CD4-positive, CD25-positive, alpha-beta regulatory T cell (primary cell): ENCODE data around the gene KCNIP3. TPM values are rescaled to one million over a fixed set of nuclear protein-coding genes. Genes with fewer than 3 reads are reported as not detected.

Experiments used
- ATAC-seq, 2 donors: fragments of 150-1000 bp; cut with Tn5 transposase; one replicate each; pipeline ENCODE4 v1.10.0; 2021; ENCODE audit warnings: low read depth in 2 of 2, moderate number of reproducible peaks in 2 of 2, moderate library complexity in 1 of 2
- DNase-seq, 3 donors: peaks; one replicate each; pipeline versions ENCODE4 v3.0.0 to v3.0.0-alpha.2; 2012 to 2022; ENCODE audit warnings: mixed read lengths in 1 of 3
- H3K27ac ChIP-seq: one replicate; pipeline ENCODE4 v1.7.0; 2013; ENCODE audit warnings: mild to moderate bottlenecking, low read length; ENCODE audit not compliant: insufficient read depth, poor library complexity, severe bottlenecking
- H3K27me3 ChIP-seq: one replicate; pipeline ENCODE4 v1.7.0; 2013; ENCODE audit warnings: low read length; ENCODE audit not compliant: control insufficient read depth, insufficient read depth
- H3K36me3 ChIP-seq: one replicate; pipeline ENCODE4 v1.7.0; 2013; ENCODE audit warnings: mild to moderate bottlenecking, low read length, moderate library complexity; ENCODE audit not compliant: control insufficient read depth, insufficient read depth
- H3K4me1 ChIP-seq: 2 replicates; pipeline ENCODE4 v1.7.0; 2013; ENCODE audit warnings: mild to moderate bottlenecking, low read length; ENCODE audit not compliant: insufficient read depth, control insufficient read depth, poor library complexity, severe bottlenecking
- H3K4me3 ChIP-seq: one replicate; pipeline ENCODE4 v1.7.0; 2013; ENCODE audit warnings: low read depth, mild to moderate bottlenecking, low read length, moderate library complexity
- H3K9me3 ChIP-seq, 2 experiments: 1 replicate in 1 of 2; 2 replicates in 1 of 2; pipeline ENCODE4 v1.7.0; 2013; ENCODE audit warnings: low read length in 2 of 2, mild to moderate bottlenecking in 1 of 2, moderate library complexity in 1 of 2; ENCODE audit not compliant: control insufficient read depth in 2 of 2
- H3K27ac Mint-ChIP-seq, 3 donors: one replicate each; pipeline ENCODE4 v1.8.0; 2020 to 2022; ENCODE audit warnings: mild to moderate bottlenecking in 3 of 3, mixed read lengths in 3 of 3, moderate library complexity in 2 of 3
- H3K27me3 Mint-ChIP-seq: one replicate; pipeline ENCODE4 v1.8.0; 2022; ENCODE audit warnings: mild to moderate bottlenecking, mixed read lengths
- H3K36me3 Mint-ChIP-seq: one replicate; pipeline ENCODE4 v1.8.0; 2020; ENCODE audit warnings: mixed read lengths
- H3K4me1 Mint-ChIP-seq, 4 donors: one replicate each; pipeline ENCODE4 v1.8.0; 2020 to 2022; ENCODE audit warnings: mixed read lengths in 4 of 4, mild to moderate bottlenecking in 1 of 4
- H3K4me3 Mint-ChIP-seq, 4 donors: one replicate each; pipeline ENCODE4 v1.8.0; 2020 to 2022; ENCODE audit warnings: mild to moderate bottlenecking in 4 of 4, mixed read lengths in 4 of 4, moderate library complexity in 3 of 4
- H3K9me3 Mint-ChIP-seq, 7 donors: one replicate each; pipeline ENCODE4 v1.8.0; 2020 to 2022; ENCODE audit warnings: mixed read lengths in 7 of 7, mild to moderate bottlenecking in 3 of 7, moderate library complexity in 2 of 7
- polyA plus RNA-seq, 4 donors: library from polyadenylated mRNA; unstranded; fragments of 300-500 nt; fragmentation: Illumina TruSeq; gene quantifications; one replicate each; pipeline ENCODE4 v1.2.3, GENCODE V29; 2021
- total RNA-seq: library from RNA; stranded (reverse); gene quantifications from one replicate; pipeline ENCODE4 v1.2.3, GENCODE V29; 2022

Gene KCNIP3
- total and polyA plus RNA-seq, 5 donors from 2014 or later, result not detected

DNA sequence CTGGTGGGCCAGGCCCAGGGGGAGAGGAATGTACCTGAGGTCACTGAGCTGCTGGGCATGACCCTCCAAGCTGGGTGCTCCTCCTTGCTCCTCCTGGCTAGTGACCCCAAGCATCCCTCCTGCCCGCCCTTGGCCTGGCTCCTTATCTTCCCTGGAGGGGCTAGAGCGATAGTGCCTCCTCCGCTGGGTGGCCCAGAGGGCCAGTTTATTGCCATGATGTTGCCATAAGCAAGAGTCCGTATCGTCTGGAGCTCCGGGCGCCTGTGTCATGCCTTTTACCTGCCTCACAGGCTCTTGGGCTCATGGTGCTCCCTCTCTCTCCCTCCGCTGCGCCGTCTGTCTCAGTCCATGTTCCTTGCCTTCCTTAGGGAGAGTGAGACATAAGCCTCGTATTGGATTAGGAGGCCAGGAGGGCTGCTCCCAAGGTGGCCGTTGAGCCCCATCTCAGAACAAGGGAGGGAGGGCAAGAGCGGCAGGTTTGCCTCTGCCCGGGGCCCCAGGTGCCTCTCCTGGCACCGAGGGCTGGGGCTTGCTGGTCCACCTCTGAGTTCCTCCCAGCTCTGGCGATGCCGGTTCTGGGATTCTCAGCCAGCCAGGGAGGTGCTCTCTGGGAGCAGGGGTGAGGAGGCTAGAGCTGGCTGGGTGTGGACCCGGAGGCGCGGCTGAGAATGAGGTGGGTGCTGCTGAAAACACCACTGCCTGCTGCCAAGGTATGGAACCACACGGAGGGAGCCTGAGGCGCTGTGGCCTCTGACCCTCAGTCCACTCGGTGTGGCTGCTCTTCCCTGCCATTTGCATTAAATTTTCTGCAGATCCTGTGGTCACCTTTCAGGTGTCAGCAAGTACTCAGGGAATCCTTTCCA lies 22.6 kb downstream of the KCNIP3 start:
- H3K4me1 ChIP-seq, result no peaks in the 10 kb centered on the region
- ATAC-seq (no peak), DNase-seq (no peak)
- no peaks in the 10 kb centered on the region for H3K9me3 ChIP-seq
- no peak overlapping the region for H3K27ac ChIP-seq
- Mint-ChIP-seq H3K27ac (no peak overlapping the region), H3K4me3 (no peak overlapping the region), H3K27me3 (no peaks in the 10 kb centered on the region), H3K36me3 (no peaks in the 10 kb centered on the region), H3K4me1 (no peaks in the 10 kb centered on the region), H3K9me3 (no peaks in the 10 kb centered on the region)
- H3K4me3 ChIP-seq, result no peak overlapping the region
- H3K36me3 ChIP-seq, result no peaks in the 10 kb centered on the region
- H3K27me3 ChIP-seq, result no peaks in the 10 kb centered on the region

DNA sequence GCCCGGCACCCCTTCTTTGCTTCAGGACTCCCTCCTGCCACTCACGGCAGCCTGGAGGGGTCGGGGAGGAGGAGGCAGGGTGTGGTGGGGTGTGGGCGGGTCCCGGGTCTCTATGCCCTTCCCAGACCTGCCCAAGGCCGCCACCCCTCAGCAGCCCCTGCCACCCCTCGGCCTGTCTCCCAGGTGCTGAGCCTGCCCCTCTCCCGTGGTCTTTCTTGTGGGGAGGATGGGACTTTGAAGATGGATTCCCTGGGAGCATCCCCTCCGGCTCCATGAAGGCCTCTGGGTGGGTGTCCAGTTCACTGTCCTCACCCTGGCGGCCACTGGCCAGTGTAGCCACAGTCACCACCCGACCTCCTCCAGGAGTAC lies 23.2 kb downstream of the KCNIP3 start:
- no peak for ATAC-seq
- no peaks in the 10 kb centered on the region for H3K27me3 Mint-ChIP-seq

DNA sequence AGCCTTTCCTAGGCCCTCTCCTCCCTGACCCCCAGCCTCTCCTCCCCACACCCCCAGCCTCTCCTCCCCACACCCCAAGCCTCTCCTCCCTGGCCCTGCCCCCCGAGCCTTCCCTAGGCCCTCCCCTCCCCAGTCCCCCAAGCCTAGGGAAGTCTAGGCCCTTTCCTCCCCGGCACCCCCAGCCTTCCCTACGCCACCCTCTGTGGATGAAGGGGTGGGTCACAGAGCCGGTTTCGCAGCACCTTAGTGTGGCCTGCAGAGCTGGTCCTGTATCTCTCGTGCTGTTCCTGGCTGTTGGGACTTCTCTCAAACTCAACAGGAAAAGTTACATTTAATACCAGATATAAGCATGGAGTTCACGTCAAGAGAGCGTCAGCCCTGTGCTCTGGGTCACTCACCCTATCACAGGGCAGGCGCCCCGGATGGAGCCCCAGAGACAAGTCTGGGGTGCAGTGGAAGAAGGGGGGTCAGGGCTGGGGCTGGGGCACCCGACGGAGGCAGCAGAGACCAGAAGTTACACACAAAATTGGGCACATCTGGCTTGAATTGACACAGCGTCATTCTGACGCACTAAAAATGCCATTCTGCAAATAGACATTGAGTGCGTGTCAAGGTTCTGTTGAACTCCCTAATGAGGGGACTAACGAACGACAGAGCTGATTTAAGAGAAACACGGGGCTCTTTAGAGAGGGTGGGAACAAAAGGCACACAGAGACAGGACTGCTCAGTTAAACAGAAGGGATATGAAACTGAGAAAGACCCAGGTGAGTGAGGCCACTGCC lies 24.0 kb downstream of the KCNIP3 start:
- H3K27me3 ChIP-seq, result no peaks in the 10 kb centered on the region
- no peak overlapping the region for H3K27ac Mint-ChIP-seq
- H3K9me3 ChIP-seq, result no peaks in the 10 kb centered on the region
- no peak overlapping the region for H3K4me3 ChIP-seq
- peaks cover 0 to 7% (median 0%) of the 10 kb centered on the region in 7 donors for H3K9me3 Mint-ChIP-seq
- H3K27me3 Mint-ChIP-seq, result no peaks in the 10 kb centered on the region
- H3K4me1 Mint-ChIP-seq, result peaks cover 0 to 2% (median 0%) of the 10 kb centered on the region in 4 donors
- no peak overlapping the region for H3K27ac ChIP-seq
- H3K36me3 Mint-ChIP-seq, result no peaks in the 10 kb centered on the region
- no peaks in the 10 kb centered on the region for H3K4me1 ChIP-seq
- H3K4me3 Mint-ChIP-seq, result no peak overlapping the region
- no peak for DNase-seq
- no peaks in the 10 kb centered on the region for H3K36me3 ChIP-seq
- ATAC-seq, result no peak

More for the DNA sequence above, 23.2 kb downstream of the KCNIP3 start:
- Mint-ChIP-seq H3K36me3 (no peaks in the 10 kb centered on the region), H3K4me1 (no peaks in the 10 kb centered on the region), H3K4me3 (no peak overlapping the region), H3K9me3 (no peaks in the 10 kb centered on the region), H3K27ac (no peak overlapping the region)
- no peaks in the 10 kb centered on the region for H3K27me3 ChIP-seq
- no peak overlapping the region for H3K4me3 ChIP-seq
- no peak overlapping the region for H3K27ac ChIP-seq
- no peak for DNase-seq
- H3K9me3 ChIP-seq, result no peaks in the 10 kb centered on the region
- no peaks in the 10 kb centered on the region for H3K36me3 ChIP-seq
- H3K4me1 ChIP-seq, result no peaks in the 10 kb centered on the region

- H3K27ac ChIP-seq, result no peak overlapping the region
- no peak overlapping the region for H3K4me3 ChIP-seq
- no peaks in the 10 kb centered on the region for H3K27me3 ChIP-seq
- no peaks in the 10 kb centered on the region for H3K36me3 Mint-ChIP-seq
- H3K9me3 ChIP-seq, result no peaks in the 10 kb centered on the region
- H3K9me3 Mint-ChIP-seq, result peaks cover 0 to 7% (median 0%) of the 10 kb centered on the region in 7 donors
- H3K27me3 Mint-ChIP-seq, result no peaks in the 10 kb centered on the region
- H3K4me1 ChIP-seq, result no peaks in the 10 kb centered on the region
- ATAC-seq (no peak), DNase-seq (no peak)
- H3K27ac Mint-ChIP-seq, result no peak overlapping the region
- peaks cover 0 to 2% (median 0%) of the 10 kb centered on the region in 4 donors for H3K4me1 Mint-ChIP-seq
- H3K36me3 ChIP-seq, result no peaks in the 10 kb centered on the region
- no peak overlapping the region for H3K4me3 Mint-ChIP-seq
Measured at GRCh38 chr2:95323347-95324155, 26.4 kb downstream of the KCNIP3 start.

- Mint-ChIP-seq H3K27me3 (no peaks in the 10 kb centered on the region), H3K9me3 (peaks cover 0 to 7% (median 0%) of the 10 kb centered on the region in 7 donors), H3K4me1 (peaks cover 0 to 2% (median 0%) of the 10 kb centered on the region in 4 donors), H3K4me3 (no peak overlapping the region), H3K27ac (no peak overlapping the region), H3K36me3 (no peaks in the 10 kb centered on the region)
- no peaks in the 10 kb centered on the region for H3K36me3 ChIP-seq
- no peak overlapping the region for H3K4me3 ChIP-seq
- H3K27me3 ChIP-seq, result no peaks in the 10 kb centered on the region
- H3K27ac ChIP-seq, result no peak overlapping the region
- H3K4me1 ChIP-seq, result no peaks in the 10 kb centered on the region
- no peaks in the 10 kb centered on the region for H3K9me3 ChIP-seq
- ATAC-seq (no peak), DNase-seq (no peak)
Measured at GRCh38 chr2:95325026-95325425, 27.9 kb downstream of the KCNIP3 start.

GRCh38 chr2:95325590-95326432 lies 28.7 kb downstream of the KCNIP3 start:
- Mint-ChIP-seq H3K4me3 (no peak overlapping the region), H3K36me3 (no peaks in the 10 kb centered on the region), H3K27me3 (no peaks in the 10 kb centered on the region), H3K27ac (no peak overlapping the region), H3K4me1 (peaks cover 0 to 2% (median 0%) of the 10 kb centered on the region in 4 donors), H3K9me3 (peaks cover 0 to 7% (median 0%) of the 10 kb centered on the region in 7 donors)
- Histone ChIP-seq H3K4me1 (no peaks in the 10 kb centered on the region), H3K9me3 (no peaks in the 10 kb centered on the region), H3K36me3 (no peaks in the 10 kb centered on the region), H3K4me3 (no peak overlapping the region), H3K27me3 (no peaks in the 10 kb centered on the region), H3K27ac (no peak overlapping the region)
- ATAC-seq (no peak), DNase-seq (no peak)
